Naive thymus-derived CD4-positive, alpha-beta T cell (primary cell): ENCODE measurements around the gene GSTA2. TPM values are rescaled to one million over a fixed set of nuclear protein-coding genes. Genes with fewer than 3 reads are reported as not detected.
"Not testable (repeated sequence)": the region's sequence is repeated elsewhere in the genome, so short reads cannot be mapped to it uniquely, and the experiment has no call there.

Source experiments
- ATAC-seq: fragments of 150-1000 bp; cut with Tn5 transposase; 2 replicates; pipeline ENCODE4 v1.10.0; 2021; ENCODE audit warnings: mild to moderate bottlenecking, moderate library complexity
- CTCF ChIA-PET: fragments of 350-600 bp; sonication (Branson Sonifier 250); formaldehyde crosslinking; loops from one replicate; lab custom pipeline; 2021; ENCODE audit warnings: antibody characterized with exemption; lab: Charles Lee
- POLR2A ChIA-PET: fragments of 350-600 bp; sonication (Branson Sonifier 250); formaldehyde crosslinking; loops from one replicate; lab custom pipeline; 2021; ENCODE audit warnings: antibody characterized with exemption, inconsistent platforms; lab: Charles Lee
- DNase-seq, 9 donors: peaks; one replicate each; pipeline versions ENCODE4 v3.0.0 to v3.0.0-alpha.2; 2020 to 2022; ENCODE audit warnings: mixed read lengths in 1 of 9
- H3K27ac ChIP-seq: one replicate; pipeline ENCODE4 v1.7.0; 2013; ENCODE audit warnings: mild to moderate bottlenecking, low read depth, low read length, moderate library complexity
- H3K27me3 ChIP-seq, 2 donors: one replicate each; pipeline ENCODE4 v1.7.0; 2013; ENCODE audit warnings: low read length in 2 of 2, mild to moderate bottlenecking in 2 of 2, moderate library complexity in 2 of 2; ENCODE audit not compliant: control insufficient read depth in 2 of 2, insufficient read depth in 2 of 2
- H3K36me3 ChIP-seq, 3 experiments: 1 replicate in 2 of 3; 2 replicates in 1 of 3; pipeline ENCODE4 v1.7.0; 2013; ENCODE audit warnings: low read length in 3 of 3, mild to moderate bottlenecking in 3 of 3, moderate library complexity in 1 of 3; ENCODE audit not compliant: insufficient read depth in 3 of 3, control insufficient read depth in 2 of 3
- H3K4me1 ChIP-seq, 2 donors: one replicate each; pipeline ENCODE4 v1.7.0; 2013; ENCODE audit warnings: low read length in 2 of 2, mild to moderate bottlenecking in 2 of 2, moderate library complexity in 1 of 2; ENCODE audit not compliant: control insufficient read depth in 2 of 2, insufficient read depth in 2 of 2
- H3K4me3 ChIP-seq: 2 replicates; pipeline ENCODE4 v1.7.0; 2013; ENCODE audit warnings: mild to moderate bottlenecking, low read length
- H3K9me3 ChIP-seq, 3 experiments: 1 replicate in 2 of 3; 2 replicates in 1 of 3; pipeline ENCODE4 v1.7.0; 2013; ENCODE audit warnings: low read length in 3 of 3; ENCODE audit not compliant: control insufficient read depth in 2 of 3
- H3K27ac Mint-ChIP-seq, 9 donors: one replicate each; pipeline ENCODE4 v1.8.0; 2020 to 2022; ENCODE audit warnings: mixed read lengths in 9 of 9, mild to moderate bottlenecking in 8 of 9, moderate library complexity in 5 of 9, inconsistent platforms in 2 of 9
- H3K27me3 Mint-ChIP-seq, 5 donors: one replicate each; pipeline ENCODE4 v1.8.0; 2021 to 2022; ENCODE audit warnings: mixed read lengths in 5 of 5, mild to moderate bottlenecking in 1 of 5
- H3K36me3 Mint-ChIP-seq, 5 donors: one replicate each; pipeline ENCODE4 v1.8.0; 2020 to 2022; ENCODE audit warnings: mixed read lengths in 5 of 5, mild to moderate bottlenecking in 3 of 5, inconsistent platforms in 1 of 5
- H3K4me1 Mint-ChIP-seq, 7 donors: one replicate each; pipeline ENCODE4 v1.8.0; 2020 to 2022; ENCODE audit warnings: mixed read lengths in 7 of 7, mild to moderate bottlenecking in 3 of 7, inconsistent platforms in 1 of 7
- H3K4me3 Mint-ChIP-seq, 10 donors: one replicate each; pipeline ENCODE4 v1.8.0; 2020 to 2022; ENCODE audit warnings: mild to moderate bottlenecking in 10 of 10, mixed read lengths in 10 of 10, moderate library complexity in 6 of 10, inconsistent platforms in 2 of 10
- H3K9me3 Mint-ChIP-seq, 11 donors: one replicate each; pipeline ENCODE4 v1.8.0; 2020 to 2022; ENCODE audit warnings: mixed read lengths in 11 of 11, mild to moderate bottlenecking in 4 of 11, inconsistent platforms in 1 of 11, moderate library complexity in 1 of 11
- intact Hi-C, 2 donors: fragments of 100-400 bp; cut with micrococcal nuclease; formaldehyde crosslinking; loops; one replicate each; pipeline ENCODE4 v1.15.1; 2023
- polyA plus RNA-seq, 2 donors: library from polyadenylated mRNA; unstranded; fragments of 300-500 nt; fragmentation: Illumina TruSeq; gene quantifications; one replicate each; pipeline ENCODE4 v1.2.3, GENCODE V29; 2021
- total RNA-seq, 6 experiments: library from RNA in 5 of 6; stranded (reverse) in 5 of 6; gene quantifications; 1 replicate in 5 of 6; 2 replicates in 1 of 6; pipeline ENCODE4 v1.2.3 and lab custom pipeline; 2021 to 2026

Gene GSTA2
- total RNA-seq, result not detected
- polyA plus RNA-seq, result not detected
- not detected for total RNA-seq (lab: John Stamatoyannopoulos, UW)

GRCh38 chr6:52763322-52763916, at the start of gene GSTA2:
GSTA2 (minus strand) TSS chr6:52763475; CDS start chr6:52757947, 5,528 bp downstream.
- H3K9me3 ChIP-seq, H3K9me3 Mint-ChIP-seq, H3K36me3 ChIP-seq, H3K27ac Mint-ChIP-seq, H3K36me3 Mint-ChIP-seq, intact Hi-C loops, DNase-seq, H3K4me1 ChIP-seq, H3K27me3 ChIP-seq, CTCF ChIA-PET, H3K4me3 ChIP-seq, H3K27ac ChIP-seq, ATAC-seq, H3K4me3 Mint-ChIP-seq, H3K4me1 Mint-ChIP-seq: not testable (repeated sequence)
- POLR2A ChIA-PET, result interaction anchor here (0.7 kb wide), 1 partner anchor 344 kb away, joined by 3 read pairs; no protein-coding TSS in a partner anchor
- H3K27me3 Mint-ChIP-seq, result peaks cover 0 to 22% (median 14%) of the 10 kb centered on the region in 5 donors

GRCh38 chr6:52809777-52810176, 46.5 kb upstream of the GSTA2 start:
- H3K27me3 ChIP-seq, CTCF ChIA-PET, H3K9me3 ChIP-seq, H3K4me1 ChIP-seq, intact Hi-C loops, H3K9me3 Mint-ChIP-seq, H3K27ac ChIP-seq, ATAC-seq, H3K36me3 ChIP-seq, POLR2A ChIA-PET, H3K36me3 Mint-ChIP-seq, H3K27ac Mint-ChIP-seq, H3K4me1 Mint-ChIP-seq, H3K4me3 ChIP-seq, DNase-seq, H3K4me3 Mint-ChIP-seq: not testable (repeated sequence)
- H3K27me3 Mint-ChIP-seq, result peaks cover 5 to 28% (median 15%) of the 10 kb centered on the region in 5 donors

- no peak overlapping the region for H3K4me3 ChIP-seq
- Mint-ChIP-seq H3K27ac (no peak overlapping the region), H3K36me3 (no peaks in the 10 kb centered on the region), H3K9me3 (no peaks in the 10 kb centered on the region), H3K27me3 (peaks cover 10 to 28% (median 21%) of the 10 kb centered on the region in 5 donors), H3K4me3 (no peak overlapping the region), H3K4me1 (no peaks in the 10 kb centered on the region)
- DNase-seq (no peak), ATAC-seq (no peak)
- H3K27ac ChIP-seq, result no peak overlapping the region
- intact Hi-C loops, result no loop called here
- H3K27me3 ChIP-seq, result no peaks in the 10 kb centered on the region
- no peaks in the 10 kb centered on the region for H3K4me1 ChIP-seq
- ChIA-PET POLR2A (no interaction called here), CTCF (no interaction called here)
- H3K9me3 ChIP-seq, result no peaks in the 10 kb centered on the region
- H3K36me3 ChIP-seq, result no peaks in the 10 kb centered on the region
These were observed 45.4 kb upstream of the GSTA2 start for GRCh38 chr6:52808660-52809059.

- DNase-seq, POLR2A ChIA-PET, ATAC-seq, H3K4me1 Mint-ChIP-seq, H3K4me3 ChIP-seq, H3K36me3 ChIP-seq, H3K9me3 ChIP-seq, H3K27me3 ChIP-seq, H3K27ac Mint-ChIP-seq, H3K4me3 Mint-ChIP-seq, CTCF ChIA-PET, H3K4me1 ChIP-seq, H3K36me3 Mint-ChIP-seq, H3K27ac ChIP-seq, H3K9me3 Mint-ChIP-seq, intact Hi-C loops: not testable (repeated sequence)
- H3K27me3 Mint-ChIP-seq, result peaks cover 19 to 48% (median 33%) of the 10 kb centered on the region in 5 donors
These were observed 40.5 kb upstream of the GSTA2 start, which contains the start of gene GSTA1 for GRCh38 chr6:52803668-52804255. GSTA1 (minus strand) TSS chr6:52803816; CDS start chr6:52799267, 4,549 bp downstream.

- Mint-ChIP-seq H3K27ac (no peak overlapping the region), H3K4me3 (no peak overlapping the region), H3K4me1 (no peaks in the 10 kb centered on the region), H3K36me3 (no peaks in the 10 kb centered on the region), H3K27me3 (peaks cover 19 to 45% (median 27%) of the 10 kb centered on the region in 5 donors), H3K9me3 (no peaks in the 10 kb centered on the region)
- H3K9me3 ChIP-seq, result no peaks in the 10 kb centered on the region
- ATAC-seq (no peak), DNase-seq (no peak)
- H3K27ac ChIP-seq, result no peak overlapping the region
- no peaks in the 10 kb centered on the region for H3K27me3 ChIP-seq
- POLR2A ChIA-PET, result no interaction called here
- intact Hi-C loops, result no loop called here
- no peak overlapping the region for H3K4me3 ChIP-seq
- no peaks in the 10 kb centered on the region for H3K4me1 ChIP-seq
- no peaks in the 10 kb centered on the region for H3K36me3 ChIP-seq
- CTCF ChIA-PET, result no interaction called here
These were observed 39.5 kb upstream of the GSTA2 start for GRCh38 chr6:52802806-52803205.

- H3K27ac Mint-ChIP-seq, result no peak overlapping the region
- no peaks in the 10 kb centered on the region for H3K36me3 Mint-ChIP-seq
- CTCF ChIA-PET, result no interaction called here
These were observed 38.0 kb upstream of the GSTA2 start for GRCh38 chr6:52801188-52801841.

More at GRCh38 chr6:52801188-52801841, 38.0 kb upstream of the GSTA2 start:
- ATAC-seq (no peak), DNase-seq (no peak)
- no peak overlapping the region for H3K4me3 ChIP-seq
- Mint-ChIP-seq H3K27me3 (peaks cover 25 to 51% (median 35%) of the 10 kb centered on the region in 5 donors), H3K9me3 (no peaks in the 10 kb centered on the region), H3K4me1 (no peaks in the 10 kb centered on the region), H3K4me3 (no peak overlapping the region)
- H3K4me1 ChIP-seq, result no peaks in the 10 kb centered on the region
- H3K27me3 ChIP-seq, result no peaks in the 10 kb centered on the region
- H3K36me3 ChIP-seq, result no peaks in the 10 kb centered on the region
- intact Hi-C loops, result no loop called here
- no peak overlapping the region for H3K27ac ChIP-seq
- POLR2A ChIA-PET, result interaction anchor here (0.5 kb wide), 1 partner anchor 1015 kb away, joined by 3 read pairs; no protein-coding TSS in a partner anchor
- no peaks in the 10 kb centered on the region for H3K9me3 ChIP-seq
